HG02981 (cell line): ENCODE results near the gene SALL2.
A peak's percentile ranks its signal among the peaks of the same experiment; 100 is the strongest.
"Not testable (repeated sequence)": the region's sequence is repeated elsewhere in the genome, so short reads cannot be mapped to it uniquely, and the experiment has no call there.

Experiments
- ATAC-seq: cut with Tn5 transposase; IDR thresholded peaks from one replicate; pipeline ENCODE4 v1.9.1; 2021; ENCODE audit warnings: mild to moderate bottlenecking, moderate library complexity; ENCODE audit not compliant: unreplicated experiment

The SALL2 gene

GRCh38 chr14:21525962-21526671 is at the start of gene SALL2:
SALL2 (minus strand) TSS chr14:21526346; CDS start chr14:21526127, 219 bp downstream.
- ATAC-seq: peak; percentile 41

- ATAC-seq: no peak
Observed at GRCh38 chr14:21575661-21576060, 49.5 kb upstream of the SALL2 start.

- ATAC-seq: no peak
Observed at GRCh38 chr14:21572604-21573003, 46.5 kb upstream of the SALL2 start.

DNA sequence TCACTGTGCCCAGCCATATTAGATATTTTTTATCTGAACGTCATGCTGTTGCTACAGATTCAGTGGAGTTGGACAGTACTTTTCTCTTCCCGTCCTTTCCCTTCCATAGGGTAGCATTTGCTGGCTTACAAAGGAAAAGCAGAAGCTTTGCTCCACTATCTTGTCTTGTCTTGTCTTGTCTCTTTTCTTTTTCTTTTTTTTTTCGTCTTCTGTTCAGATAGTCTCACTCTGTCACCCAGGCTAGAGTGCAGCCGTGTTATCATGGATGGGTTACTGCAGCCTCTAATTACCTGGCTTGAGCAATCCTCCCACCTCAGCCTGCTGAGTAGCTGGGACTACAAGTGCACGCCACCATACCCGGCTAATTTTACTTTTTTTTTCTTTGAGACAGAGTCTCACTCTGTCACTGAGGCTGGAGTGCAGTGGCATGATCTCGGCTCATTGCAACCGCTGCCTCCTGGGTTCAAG is 32.6 kb upstream of the SALL2 start:
- no peak for ATAC-seq

GRCh38 chr14:21557084-21557901 is 31.1 kb upstream of the SALL2 start:
- no peak for ATAC-seq

GRCh38 chr14:21556378-21557083 is 30.4 kb upstream of the SALL2 start:
- no peak for ATAC-seq

- no peak for ATAC-seq
Observed at GRCh38 chr14:21553266-21553665, 27.1 kb upstream of the SALL2 start.

GRCh38 chr14:21544588-21544987 is 18.4 kb upstream of the SALL2 start:
- ATAC-seq: not testable (repeated sequence)

DNA sequence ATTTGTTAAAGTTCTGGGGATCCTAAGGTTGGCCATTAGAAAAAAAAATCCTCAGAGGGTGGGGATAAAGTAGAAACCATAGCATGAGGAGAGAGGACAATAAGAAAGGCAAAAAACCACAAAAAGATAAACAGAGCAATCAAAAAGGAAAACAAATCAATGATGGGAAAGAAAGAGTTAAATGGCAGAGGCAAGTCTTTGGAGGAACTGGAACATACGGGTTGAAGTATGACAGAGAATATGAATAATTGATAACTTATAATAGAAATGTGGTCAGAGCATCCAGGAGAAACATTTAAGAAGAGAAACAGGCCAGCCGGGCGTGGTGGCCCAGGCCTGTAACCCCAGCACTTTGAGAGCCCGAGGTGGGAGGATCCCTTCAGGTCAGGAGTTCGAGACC is 17.8 kb upstream of the SALL2 start:
- no peak for ATAC-seq

DNA sequence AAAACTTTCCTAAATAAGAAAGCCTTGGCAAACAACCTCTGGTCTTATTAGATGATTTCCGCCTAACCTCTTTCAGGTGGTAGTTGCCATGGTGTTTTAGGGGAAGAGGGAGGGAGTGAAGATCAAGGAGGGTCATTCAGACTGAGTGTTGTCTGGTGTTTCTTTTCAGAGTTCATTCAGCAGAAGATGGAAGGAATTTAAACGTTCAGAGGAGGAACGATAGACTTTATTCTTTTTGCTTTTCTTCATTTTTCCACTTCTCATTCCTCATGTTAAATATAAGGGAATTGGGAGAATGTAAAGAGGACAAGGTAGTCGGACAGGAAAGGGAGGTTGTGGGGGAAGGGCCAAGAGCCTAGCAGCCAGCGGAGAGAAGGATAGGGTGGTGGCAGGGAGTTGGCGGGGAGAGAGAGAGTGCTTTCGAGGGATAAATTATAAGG is 17.4 kb upstream of the SALL2 start:
- no peak for ATAC-seq

- ATAC-seq: no peak
Observed at GRCh38 chr14:21541413-21542074, 15.4 kb upstream of the SALL2 start.

GRCh38 chr14:21539189-21539940 is 13.2 kb upstream of the SALL2 start:
- ATAC-seq: no peak

DNA sequence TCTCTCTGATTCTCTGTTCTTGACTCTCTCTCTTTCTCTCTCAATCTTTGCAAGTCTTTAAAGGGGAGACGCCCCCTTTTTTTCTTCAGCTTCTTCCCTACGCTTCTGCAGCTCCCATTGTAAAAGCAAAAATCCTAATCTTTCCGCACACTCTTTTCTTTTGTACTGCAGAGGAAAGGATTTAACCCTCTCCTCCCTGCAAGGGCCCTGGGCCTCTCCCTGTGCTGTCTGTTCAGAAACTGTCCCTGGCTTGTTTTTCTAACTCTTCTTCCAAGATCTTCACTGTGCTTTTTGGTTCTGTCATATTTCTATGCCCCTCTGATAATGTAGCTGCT is 10.9 kb upstream of the SALL2 start:
- no peak for ATAC-seq

DNA sequence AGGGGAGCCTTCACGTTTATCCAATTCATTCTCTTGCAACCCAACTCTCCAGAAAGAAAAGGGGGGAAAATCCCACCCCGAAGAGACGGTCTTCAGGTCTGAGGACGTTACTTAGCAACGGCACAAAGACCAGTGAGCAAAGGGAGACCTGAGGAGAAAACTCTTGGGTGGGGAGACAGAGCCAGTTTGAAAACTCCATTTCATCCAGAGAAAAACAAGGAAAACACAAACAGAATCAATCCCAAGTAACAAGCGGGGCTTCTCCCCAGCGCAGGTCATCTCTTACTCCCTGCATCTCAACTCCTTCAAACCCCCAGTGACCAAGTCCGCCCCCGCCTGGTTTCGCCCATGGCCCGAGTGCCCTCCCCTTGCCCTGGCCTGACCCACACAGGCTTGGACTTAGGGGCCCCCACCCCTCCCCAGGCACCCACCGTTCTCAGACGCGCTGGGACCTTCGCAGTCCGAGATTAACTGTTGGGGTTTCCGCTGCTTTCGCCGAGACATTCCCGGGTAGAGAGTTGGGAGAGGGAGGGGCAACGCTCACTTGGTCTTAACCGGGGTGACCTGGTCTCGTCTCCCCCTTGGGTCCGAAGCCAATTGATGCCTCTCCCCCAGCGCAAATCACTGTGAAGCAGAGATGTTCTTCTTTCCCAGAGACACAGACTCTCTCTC is 10.4 kb upstream of the SALL2 start:
- no peak for ATAC-seq

DNA sequence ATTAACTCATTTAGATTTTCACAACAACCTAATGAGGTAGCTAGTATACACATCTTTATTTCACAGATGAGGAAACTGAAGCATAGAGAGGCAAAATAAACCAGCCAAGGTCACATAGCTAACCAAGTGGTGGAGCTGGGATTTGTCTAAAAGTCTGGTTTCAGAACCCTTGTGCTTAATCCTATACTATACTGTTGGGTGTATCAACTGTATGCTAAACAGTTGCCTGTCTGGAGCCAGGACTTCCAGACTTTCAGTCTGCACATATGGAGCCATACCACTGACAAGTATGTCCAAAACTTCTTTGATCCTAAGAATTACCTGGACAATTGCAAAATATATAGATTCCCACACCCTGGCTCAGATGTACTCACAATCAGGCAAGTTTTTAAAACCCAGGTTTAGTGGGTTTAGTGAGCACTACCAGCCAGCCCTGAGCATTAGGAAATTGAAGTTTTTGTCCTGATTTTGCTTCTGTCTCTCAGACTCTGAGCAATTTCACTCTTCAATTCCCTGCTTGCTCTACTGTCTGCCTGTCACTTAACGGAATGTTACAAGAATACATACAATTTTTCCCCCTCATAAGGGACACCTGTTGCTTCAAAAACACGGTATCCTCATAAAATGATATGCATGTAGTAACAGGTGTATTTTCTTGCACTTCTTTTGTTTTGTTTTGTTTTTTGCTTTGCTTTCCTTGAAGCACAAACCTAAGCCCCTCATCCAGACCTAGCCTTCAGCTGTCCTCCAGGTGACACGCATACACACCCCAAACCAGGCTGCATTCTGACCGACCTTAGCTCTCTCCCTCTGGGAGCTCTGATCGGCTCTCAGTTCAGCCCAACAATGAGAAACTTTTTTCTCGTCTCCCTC is 9.6 kb upstream of the SALL2 start:
- ATAC-seq: no peak

GRCh38 chr14:21534576-21534975 is 8.4 kb upstream of the SALL2 start:
- no peak for ATAC-seq

DNA sequence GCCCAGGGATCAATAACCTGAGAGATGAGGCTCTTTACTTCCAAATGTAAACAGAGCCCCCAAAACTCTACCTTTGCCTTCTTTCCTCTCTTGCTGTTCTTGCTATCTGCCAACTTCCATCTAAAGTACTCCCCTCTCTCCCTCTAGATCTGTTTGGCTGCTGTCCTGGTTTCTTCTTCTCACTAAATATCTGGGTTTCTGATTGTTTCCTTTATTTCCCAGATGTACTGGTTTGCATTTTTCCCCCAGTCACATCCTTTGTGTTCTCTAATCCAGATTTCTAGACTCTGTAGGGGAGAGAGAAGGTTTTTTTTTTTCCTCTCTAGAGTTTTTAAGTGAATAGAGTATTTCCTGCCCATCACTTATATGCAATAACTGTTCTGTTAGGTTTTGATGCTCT is 7.1 kb upstream of the SALL2 start:
- ATAC-seq: no peak

DNA sequence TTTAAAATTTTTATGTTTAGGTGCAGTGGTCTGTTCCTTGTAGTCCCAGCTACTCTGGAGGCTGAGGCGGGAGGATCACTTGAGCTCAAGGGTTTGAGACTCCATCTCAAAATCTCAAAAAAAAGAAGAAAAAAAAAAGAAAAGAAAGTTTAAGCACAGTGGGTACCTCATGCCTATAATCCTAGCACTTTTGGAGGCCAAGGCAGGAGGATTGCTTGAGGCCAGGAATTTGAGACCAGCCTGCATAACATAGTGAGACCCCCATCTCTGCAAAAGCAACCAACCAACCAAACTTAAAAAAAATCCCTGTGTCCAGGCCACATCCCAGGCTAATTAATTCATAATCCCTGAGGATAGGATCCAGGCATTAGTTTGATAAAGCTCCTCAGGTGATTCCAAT is 3.4 kb upstream of the SALL2 start:
- no peak for ATAC-seq
